Stimulated activated CD8-positive, alpha-beta memory T cell treated with anti-CD3 and anti-CD28 coated beads, Interleukin-4, amount 100 ng/mL, for 1 hour (primary cell): ENCODE results near the gene ANP32A.
"Not testable (repeated sequence)": the region's sequence is repeated elsewhere in the genome, so short reads cannot be mapped to it uniquely, and the experiment has no call there.

Experiments
- DNase-seq, 2 donors: peaks; one replicate each; pipeline ENCODE4 v3.0.0-alpha.2; 2020; ENCODE audit warnings: low read depth in 2 of 2, low spot score in 1 of 2

Gene ANP32A

DNA sequence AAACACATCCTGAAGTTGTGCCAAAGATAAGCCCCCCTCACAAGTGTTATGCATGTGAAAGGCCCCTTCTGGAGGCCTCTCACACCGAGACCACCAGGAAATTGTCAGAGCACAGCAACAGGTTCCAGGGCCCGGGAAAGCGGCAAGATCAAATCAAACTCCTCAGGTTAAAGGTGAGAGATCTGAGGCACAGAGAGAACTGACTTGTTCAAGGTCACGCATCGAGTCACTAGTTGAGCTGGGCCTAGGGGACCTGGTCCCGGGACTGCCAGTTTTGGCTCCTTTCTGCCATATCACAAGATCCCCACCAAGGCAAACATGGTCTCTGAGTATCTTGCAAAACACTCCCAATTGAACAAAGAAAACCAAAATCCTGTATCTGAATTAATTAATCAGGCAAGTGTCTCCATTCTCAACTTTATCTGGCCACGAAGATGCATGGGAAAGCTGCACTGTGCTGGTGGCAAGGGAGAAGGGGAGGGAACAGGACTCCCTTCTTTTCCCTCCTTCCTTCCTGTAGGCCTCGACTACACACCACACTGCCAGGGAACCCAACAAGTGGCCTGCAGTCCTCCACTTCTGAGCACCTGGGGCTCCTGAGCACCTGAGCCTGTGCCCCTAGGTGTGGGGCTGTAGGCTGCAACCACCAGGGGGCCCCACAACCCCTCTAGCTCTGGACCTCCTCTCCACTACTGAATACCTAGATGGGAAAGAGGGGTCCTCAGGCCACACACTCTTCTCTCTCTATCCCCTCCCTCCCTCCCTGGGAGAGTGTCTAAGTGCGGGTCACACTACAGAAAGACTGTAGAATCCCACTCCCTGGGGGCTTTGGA, 37.3 kb downstream of the ANP32A start:
- peak in 1 of 2 donors; percentile 40 for DNase-seq

DNA sequence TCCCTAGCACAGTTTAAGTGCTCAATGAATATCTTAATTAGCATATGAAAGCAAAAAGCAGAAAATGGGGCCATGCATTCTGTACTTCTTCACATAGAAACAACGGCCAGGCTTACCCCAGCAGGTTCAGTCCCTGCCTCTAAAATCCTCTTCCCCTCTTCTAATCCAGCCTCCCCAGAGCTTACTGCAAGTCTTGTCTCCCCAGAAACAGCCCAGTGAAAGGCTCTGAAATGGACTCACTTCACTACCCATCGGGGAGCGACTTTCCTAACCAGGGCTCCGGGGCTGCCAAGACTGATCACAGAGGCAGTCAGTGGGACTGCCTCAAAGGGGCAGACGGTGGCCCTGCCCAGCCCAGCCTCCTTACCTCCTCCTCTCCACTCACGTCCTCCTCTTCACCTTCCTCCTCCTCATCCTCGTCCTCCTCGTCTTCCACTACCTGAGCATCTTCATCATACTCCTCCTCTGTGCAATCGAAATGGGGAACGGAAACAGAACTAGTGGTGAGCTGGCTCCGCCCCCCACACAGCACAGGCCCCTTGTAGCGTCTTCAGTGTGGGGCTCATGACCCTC, 38.0 kb downstream of the ANP32A start:
- DNase-seq, result no peak

DNA sequence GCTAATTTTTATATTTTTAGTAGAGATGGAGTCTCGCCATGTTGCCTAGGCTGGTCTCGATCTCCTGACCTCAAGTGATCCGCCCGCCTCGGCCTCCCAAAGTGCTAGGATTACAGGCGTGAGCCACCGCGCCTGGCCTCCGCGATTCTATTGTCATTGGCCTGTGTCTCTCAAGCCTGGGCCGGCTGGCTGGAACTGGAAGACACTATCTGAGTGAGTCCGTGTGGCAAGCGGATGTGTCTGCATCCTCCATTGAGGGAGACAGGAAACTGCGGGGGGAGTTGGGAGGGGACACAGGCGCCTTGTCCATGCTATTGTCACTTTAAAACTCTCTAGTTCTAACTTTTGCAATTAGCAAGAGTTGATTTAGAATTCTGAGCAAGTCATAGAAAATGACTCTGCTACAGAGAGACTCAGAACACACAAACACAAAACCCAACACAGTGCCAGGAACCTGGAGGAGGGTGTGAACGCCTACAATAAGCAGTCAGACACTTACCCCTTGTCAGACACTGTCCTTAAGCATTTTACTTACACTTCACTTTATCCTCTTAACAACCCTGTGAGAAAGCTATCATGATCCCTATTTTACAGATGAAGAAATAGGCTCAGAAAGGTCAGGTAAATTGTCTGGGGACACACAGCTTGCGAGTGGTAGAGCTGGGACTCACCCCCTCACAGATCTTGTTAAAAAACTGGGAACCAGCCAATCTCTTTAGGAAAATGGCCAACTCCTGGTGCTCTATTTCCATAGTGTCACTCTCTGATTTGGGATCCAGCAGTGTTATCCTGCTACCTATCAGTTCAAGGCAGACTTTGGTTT, 38.7 kb downstream of the ANP32A start:
- no peak for DNase-seq

DNA sequence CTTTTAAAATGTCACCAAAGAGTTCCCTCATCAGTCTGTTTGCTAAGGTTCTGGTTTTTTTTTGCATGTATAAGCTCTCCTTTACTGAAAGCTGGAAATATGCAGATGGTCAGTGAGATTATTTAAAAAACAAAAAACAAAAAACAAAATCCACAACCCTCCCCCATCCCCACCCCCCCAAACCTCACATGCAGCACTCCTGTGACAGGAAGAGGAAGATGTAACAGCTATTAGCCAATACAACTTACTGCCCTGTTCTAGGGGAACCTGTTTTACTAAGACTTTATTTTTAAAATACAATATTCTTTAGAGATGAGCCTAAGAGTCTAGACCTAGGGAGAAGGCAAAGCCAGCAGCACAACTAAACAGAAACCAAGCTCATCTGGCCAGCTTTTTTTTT, 39.5 kb downstream of the ANP32A start:
- no peak for DNase-seq

DNA sequence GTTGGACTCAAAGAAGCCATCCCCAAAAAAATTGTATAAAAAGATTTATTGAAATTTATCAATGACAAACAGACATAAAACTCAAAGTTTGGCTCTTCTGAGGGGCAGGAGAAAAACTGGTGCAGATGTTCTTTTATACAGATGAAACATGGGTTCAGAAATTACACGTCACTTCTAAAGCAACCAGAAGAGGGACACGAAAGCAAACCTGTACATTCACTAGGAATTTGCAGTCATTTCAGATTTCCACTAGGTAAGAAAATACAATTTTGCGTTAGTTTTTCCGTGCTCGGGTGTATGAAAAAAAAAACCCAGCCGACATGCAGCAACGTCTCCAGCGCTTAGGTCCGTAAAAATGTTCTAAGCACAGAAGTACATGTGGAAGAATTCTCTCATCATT, 41.8 kb downstream of the ANP32A start:
- no peak for DNase-seq

DNA sequence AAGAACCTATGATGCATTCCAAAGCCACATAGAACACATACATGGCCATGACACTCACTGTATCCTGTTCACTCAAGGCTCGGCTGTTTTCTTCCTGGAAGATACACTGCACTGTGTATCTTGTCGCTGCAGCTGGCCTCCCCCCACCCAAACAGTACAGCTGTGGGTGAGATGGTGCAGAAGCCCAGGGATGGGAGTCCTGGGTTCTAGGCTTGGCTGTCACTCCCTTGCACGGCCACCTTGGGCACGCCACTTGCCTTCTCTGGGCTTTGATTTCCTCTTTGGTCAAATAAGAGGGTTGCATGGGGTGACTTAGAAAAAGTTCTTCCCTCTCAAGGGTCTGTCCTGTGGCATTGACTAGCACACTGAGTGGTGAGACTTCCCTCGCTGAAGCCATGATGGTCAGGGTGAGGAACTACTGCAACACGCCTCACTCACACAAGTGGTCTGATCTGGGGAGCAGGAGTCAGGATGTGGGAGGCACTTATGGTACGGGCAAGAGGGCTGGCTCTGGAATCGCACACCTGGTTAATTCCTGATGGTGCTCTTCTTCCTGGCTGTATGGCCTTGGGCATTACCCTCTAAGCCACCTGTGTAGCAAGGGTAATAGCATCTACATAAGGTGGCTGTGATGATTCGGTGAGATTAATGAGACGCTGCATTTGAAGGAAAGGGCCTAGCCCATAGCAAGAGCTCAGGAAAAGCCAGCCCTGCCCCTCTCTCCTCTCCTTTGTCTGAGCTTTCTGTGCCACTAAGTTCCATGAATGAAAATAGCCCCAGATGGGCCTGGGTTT, 44.0 kb downstream of the ANP32A start:
- DNase-seq, result no peak

DNA sequence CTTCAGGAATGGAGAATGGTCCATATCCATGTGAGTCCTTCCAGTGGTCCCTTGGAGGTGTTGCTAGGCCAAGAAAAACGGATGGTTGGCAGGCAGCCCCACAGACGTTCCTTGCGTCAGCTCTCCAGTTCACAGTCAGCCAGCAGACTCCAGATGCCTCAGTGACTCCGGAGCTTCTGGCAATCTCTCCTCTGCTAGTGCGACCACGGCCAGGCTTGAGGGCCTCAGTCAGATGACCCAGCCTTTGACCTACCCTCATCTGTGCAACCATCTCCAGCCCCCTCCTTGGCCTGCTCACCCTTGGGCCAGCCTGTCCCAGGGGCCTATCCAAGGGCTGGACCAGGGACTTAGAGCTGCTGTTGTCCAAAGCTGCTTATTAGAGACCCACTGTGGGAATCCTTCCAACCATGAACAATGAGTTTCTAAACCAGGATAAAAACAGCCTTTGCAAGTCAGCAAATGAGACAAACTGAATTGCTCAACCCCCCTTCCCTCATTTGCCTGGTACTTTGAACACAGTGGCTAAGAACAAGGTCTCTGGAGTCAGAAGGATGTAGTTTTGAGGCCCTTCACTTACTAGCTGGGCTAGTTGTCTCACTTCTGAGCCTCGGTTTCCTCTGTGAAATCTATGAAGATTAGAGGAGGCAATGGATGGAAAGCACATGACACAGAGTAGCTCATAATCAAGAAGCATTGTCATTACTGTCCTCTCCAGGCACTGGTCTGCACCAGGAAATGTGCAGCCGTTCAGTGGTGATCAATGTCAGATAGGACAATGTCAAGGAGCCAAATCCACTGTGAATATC, 44.8 kb downstream of the ANP32A start:
- no peak for DNase-seq

DNA sequence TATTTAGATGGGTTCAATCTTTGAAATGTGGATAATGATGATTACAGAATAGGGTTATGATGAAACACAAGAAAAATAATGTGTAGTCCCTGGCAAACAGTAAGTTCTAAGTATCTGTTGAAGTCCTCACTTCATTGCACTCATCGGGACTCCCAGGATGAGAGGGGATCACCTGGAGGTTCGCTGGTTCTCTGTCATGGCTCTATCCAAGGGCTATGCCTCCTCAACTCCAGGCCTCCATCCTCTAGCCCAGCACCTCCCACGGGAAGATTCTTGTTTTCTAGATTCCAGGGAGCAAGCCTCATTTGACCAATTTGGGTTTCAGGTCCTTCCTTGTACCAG, 45.5 kb downstream of the ANP32A start:
- DNase-seq, result no peak

DNA sequence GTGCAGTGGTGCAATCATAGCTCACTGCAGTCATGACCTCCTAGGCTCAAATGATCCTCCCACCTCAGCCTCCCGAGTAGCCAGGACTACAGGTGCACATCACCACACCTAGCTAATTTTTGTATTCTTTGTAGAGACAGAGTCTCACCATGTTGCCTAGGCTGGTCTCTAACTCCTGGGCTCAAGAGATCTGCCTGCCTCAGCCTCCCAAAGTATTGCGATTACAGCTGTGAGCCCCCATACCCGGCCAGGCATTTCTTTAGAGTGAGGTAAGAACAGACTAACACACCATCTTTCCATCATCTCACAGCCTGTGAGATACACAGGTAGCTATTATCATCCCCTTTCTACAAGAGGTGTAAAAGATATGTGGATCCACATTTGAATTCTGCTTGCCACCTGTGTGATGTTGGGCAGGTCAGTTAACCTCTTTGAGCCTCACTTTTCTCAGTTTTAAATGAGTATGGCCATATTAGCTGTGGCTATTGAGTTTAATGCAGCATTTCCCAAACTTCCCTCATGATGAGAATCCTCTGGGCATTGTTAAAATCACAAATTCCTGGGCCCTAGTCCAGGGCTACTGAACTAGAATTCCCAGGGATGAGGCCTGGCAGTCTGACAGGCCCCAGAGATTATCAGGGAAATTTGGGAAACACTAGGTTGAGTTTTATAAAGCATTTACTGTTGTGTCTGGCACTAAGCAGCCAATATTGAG, 46.0 kb downstream of the ANP32A start:
- no peak for DNase-seq

DNA sequence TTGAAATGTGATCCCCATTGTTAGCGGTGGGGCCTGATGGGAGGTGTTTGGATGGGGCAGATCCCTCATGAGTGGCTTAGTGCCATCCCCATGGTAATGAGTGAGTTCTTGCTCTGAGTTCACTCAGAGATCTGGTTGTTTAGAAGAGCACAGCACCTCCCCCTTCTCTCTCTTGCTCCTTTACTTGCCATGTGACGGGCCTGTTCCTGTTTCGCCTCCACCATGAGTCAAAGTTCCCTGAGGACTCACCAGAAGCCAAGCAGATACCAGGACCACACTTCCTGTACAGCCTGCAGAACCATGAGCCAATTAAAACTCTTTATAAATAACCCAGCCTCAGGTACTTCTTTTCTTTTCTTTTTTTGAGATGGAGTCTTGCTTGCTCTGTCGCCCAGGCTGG, 46.6 kb downstream of the ANP32A start:
- DNase-seq, result no peak

DNA sequence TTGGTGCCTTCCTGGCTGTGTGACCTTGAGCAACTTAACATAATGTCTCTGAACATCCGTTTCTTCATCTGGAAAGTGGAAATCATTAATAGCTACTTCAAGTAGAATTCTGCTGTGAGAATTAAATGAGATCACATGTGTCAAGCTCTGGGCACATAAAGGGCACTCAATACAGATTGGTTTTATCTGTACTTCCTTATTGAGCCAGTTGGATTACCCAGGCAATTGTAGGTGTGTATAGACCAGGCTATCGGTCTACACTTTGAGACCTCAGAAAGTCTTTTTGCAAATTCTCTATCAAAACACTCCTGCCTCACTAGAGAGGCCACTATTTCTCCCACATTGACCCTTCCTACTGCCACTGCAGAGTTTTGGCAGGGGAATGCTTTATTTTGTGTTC, 47.7 kb downstream of the ANP32A start:
- no peak for DNase-seq

DNA sequence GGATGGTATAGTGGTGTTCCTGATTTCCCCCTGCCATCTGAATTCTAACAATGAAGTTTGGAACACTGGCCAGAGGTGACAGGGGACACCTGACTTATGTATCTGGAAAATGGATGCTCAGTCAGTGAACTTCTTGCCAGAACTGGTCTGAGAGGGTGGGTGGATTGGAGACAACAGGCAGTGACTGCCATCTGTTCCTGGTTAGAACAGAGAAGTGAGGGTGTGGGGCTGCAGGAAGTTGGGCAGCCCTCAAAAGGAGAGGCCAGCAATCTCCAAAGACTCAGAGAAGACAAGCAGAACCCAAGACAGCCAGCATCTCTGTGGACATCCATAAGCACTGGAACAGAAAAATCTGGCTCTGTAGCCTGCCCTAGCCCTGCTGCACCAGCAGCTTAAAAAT, 50.5 kb downstream of the ANP32A start:
- DNase-seq, result no peak

DNA sequence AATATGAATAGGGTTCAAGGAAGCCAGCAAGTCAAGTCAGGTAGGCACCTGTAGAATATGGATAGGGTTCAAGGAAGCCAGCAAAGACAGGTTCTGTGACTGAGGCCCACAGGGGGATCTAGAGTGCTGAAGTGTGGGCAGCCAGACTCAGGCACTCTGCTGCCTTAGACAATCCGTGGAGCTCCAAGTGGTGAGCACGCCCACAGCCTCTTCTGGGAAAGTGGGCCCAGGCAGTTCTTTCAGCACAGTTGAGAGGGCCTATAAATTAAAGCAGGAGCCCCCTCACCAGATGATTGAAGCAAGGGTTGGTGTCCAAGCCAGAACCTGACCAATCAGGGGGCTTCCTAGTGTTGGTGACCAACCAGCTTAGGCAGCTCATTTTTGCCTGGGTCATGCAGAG, 51.0 kb downstream of the ANP32A start:
- DNase-seq, result no peak

DNA sequence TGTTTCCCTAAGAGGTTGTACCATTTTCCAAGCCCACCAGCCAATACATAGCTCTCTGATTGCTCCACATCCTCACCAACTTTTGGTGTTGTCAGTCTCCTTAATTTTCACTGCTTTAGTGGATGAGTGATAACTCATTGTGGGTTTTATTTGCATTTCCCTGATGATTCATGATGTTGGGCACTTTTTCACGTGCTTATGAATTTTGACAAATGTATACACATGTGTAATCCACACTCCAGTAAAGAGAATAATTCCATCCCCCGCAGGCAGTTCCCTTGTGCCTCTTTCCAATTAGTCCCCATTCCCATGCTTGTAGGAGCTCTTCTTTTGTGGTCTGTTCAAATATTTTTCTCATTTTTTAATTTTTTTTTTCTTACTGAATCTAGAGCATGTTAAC, 52.4 kb downstream of the ANP32A start:
- DNase-seq, result no peak

DNA sequence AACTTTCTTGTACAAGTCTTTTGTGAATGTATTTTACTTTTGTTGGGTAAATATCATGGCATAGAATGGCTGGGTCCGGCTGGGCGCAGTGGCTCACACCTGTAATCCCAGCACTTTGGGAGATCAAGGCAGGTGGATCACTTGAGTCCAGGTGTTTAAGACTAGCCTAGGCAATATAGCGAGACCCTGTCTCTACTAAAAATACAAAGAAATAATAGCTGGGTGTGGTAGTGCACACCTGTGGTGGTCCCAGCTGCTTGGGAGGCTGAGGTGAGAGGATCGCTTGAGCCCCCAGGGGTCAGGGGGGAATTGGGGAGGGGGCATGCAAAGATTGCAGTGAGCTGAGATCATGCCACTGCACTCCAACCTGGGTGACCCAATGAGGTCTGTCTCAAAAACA, 52.9 kb downstream of the ANP32A start:
- DNase-seq, result no peak

DNA sequence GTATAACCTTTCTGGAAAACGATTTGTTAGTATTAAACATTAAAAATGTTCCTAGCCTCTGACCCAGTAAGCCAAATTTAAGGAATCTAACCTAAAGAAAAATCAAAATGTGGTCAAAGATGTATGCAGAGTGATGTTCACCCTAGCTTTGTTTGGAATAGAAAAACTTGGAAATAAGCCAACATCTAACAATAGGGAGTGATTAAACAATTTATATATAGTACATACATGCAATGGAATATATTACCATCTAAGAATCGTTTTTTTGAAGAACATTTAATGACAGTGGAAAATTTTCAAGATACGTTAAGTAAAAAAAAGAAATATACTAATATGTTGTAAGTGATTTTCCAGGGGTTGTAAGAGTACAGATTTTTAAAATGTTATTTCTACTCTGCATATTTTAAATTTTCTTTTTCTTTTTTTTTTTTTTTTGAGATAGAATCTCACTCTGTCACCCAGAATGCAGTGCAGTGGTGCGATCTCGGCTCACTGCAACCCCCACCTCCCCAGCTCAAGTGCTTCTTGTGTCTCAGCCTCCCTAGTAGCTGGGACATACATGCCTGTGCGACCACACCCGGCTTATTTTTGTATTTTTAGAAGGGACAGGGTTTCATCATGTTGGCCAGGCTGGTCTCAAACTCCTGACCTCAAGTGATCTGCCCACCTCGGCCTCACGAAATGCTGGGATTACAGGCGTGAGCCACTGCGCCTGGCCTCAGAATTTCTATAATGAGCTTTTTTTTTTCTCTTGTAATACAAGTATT, 54.9 kb downstream of the ANP32A start:
- no peak for DNase-seq

DNA sequence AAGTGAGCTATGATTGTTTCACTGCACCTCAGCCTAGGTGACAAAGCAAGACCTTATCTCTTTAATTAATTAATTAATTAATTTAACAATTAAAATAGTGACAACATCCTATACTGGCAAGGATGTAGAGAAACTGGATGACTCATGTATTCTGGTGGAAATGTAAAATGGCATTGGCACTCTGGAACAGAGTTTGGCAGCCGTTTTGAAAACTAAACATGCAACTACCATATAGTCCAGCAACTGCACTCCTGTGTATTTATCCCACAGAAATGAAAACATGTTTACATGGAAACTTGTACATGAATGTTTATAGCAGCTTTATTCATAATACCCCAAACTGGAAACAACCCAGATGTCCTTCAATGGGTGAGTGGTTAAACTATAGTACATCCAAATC, 56.6 kb downstream of the ANP32A start:
- DNase-seq, result no peak

DNA sequence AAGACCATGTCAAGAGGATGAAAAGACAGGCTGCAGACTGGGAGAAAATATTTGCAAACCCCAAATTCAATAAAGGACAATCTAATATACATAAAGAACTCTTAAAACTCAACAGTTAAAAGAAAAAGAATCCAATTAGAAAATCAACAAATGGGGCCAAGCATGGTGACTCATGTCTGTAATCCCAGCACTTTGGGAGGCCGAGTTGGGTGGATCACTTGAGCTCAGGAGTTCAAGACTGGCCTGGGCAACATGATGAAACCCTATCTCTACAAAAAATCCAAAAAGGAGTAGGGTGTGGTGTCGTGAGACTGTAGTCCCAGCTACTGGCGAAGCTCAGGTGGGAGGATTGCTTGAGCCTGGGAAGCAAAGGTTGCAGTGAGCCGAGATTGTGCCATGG, 57.6 kb downstream of the ANP32A start:
- no peak for DNase-seq

DNA sequence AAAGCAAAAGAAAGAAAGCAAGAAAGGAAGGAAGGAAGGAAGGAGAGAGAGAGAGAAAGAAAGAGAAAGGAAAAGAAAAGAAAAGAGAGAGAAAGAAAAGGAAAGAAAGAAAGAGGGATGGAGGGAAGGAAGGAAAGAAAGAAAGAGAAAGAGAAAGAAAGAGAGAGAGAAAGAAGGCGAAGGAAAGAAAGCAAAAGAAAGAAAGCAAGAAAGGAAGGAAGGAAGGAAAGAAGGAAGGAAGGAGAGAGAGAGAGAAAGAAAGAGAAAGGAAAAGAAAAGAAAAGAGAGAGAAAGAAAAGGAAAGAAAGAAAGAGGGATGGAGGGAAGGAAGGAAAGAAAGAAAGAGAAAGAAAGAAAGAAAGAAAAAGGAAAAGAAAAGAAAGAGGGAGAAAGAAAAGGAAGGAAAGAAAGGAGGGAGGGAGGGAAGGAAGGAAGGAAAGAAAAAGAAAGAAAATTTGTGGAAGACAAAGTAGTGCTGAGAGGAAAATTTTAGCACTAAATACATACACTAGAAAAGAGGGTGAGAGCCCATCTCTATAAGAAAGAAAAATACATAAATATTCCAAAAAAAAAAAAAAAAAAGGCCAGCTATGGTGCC, 60.6 kb downstream of the ANP32A start:
- DNase-seq, result not testable (repeated sequence)
